Thymus (tissue), 11 donors: ENCODE measurements around the gene UTF1. TPM values are rescaled to one million over a fixed set of nuclear protein-coding genes. Genes with fewer than 3 reads are reported as not detected.

Source experiments
- DNase-seq, 9 donors: peaks; one replicate each; pipeline ENCODE4 v3.0.0-alpha.2; 2013; ENCODE audit warnings: low spot score in 9 of 9, low read depth in 6 of 9, missing footprints in 1 of 9
- H3K27ac ChIP-seq, 2 donors: one replicate each; pipeline ENCODE4 v1.5.1; 2013; ENCODE audit warnings: control low read depth in 1 of 2, low read depth in 1 of 2, low read length in 1 of 2, mild to moderate bottlenecking in 1 of 2, moderate library complexity in 1 of 2
- H3K27me3 ChIP-seq, 2 donors: one replicate each; pipeline ENCODE4 v1.5.1; 2013; ENCODE audit warnings: low read length in 1 of 2; ENCODE audit not compliant: control insufficient read depth in 2 of 2, insufficient read depth in 1 of 2
- H3K36me3 ChIP-seq, 2 donors: one replicate each; pipeline ENCODE4 v1.5.1; 2013; ENCODE audit warnings: low read length in 1 of 2, mild to moderate bottlenecking in 1 of 2, moderate library complexity in 1 of 2; ENCODE audit not compliant: control insufficient read depth in 2 of 2, insufficient read depth in 2 of 2
- H3K4me1 ChIP-seq, 2 donors: one replicate each; pipeline ENCODE4 v1.5.1; 2013; ENCODE audit warnings: low read length in 2 of 2; ENCODE audit not compliant: control insufficient read depth in 2 of 2, insufficient read depth in 2 of 2
- H3K4me3 ChIP-seq, 2 donors: one replicate each; pipeline ENCODE4 v1.5.1; 2013; ENCODE audit warnings: low read length in 2 of 2, control low read depth in 1 of 2, mild to moderate bottlenecking in 1 of 2
- H3K9me3 ChIP-seq, 2 donors: one replicate each; pipeline ENCODE4 v1.5.1; 2013; ENCODE audit warnings: low read length in 1 of 2, mild to moderate bottlenecking in 1 of 2; ENCODE audit not compliant: control insufficient read depth in 2 of 2, insufficient read depth in 1 of 2
- WGBS: extraction: QIAGEN DNeasy Blood & Tissue Kit; methylation state at CpG from one replicate; pipeline ENCODE4 v1.1.7; 2013; 5-methylcytosine and 5-hydroxymethylcytosine counted together
- polyA plus RNA-seq: library from polyadenylated mRNA; stranded (reverse); fragments of 200-250 nt; gene quantifications from one replicate; pipeline ENCODE4 v1.2.3, GENCODE V29; 2013
- total RNA-seq: library from RNA; stranded (reverse); fragments of 120-200 nt; gene quantifications from one replicate; pipeline ENCODE4 v1.2.4, GENCODE V29; 2013
- donor health status: healthy.

Gene UTF1
- total and polyA plus RNA-seq, 2 donors: 0.02 TPM; not detected in 1

DNA sequence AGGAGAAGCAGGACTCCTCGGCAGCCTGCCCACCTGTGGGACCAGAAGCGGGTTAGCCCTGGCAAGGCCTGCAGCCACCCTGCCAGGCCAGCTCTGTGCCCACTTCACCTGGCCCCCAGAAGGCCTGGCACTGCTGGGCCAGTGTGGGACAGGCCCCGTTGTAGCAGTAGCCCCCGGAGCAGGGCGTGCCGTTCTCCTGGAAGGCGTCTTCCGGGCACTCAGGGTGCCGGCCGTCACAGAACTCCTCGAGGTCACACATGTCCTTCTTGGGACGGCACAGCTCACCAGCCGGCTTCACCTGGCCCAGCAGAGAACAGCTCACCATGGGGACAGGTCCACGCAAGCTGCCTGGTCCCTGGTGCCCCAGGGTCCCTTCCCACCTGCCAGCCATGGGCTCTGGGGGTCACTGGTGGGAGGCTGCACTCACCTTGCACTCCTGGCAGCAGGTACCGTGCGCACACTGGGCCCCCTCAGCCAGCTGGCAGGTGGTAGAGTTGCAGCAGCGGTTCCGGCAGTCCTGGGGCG lies 40.8 kb downstream of the UTF1 start:
- no peak overlapping the region for H3K27ac ChIP-seq
- H3K27me3 ChIP-seq: peaks cover 6 to 16% of the 10 kb centered on the region in 2 donors
- H3K9me3 ChIP-seq: peaks cover 0 to 2% of the 10 kb centered on the region in 2 donors
- H3K36me3 ChIP-seq: no peaks in the 10 kb centered on the region
- H3K4me1 ChIP-seq: peaks cover 8 to 13% of the 10 kb centered on the region in 2 donors
- no peak overlapping the region for H3K4me3 ChIP-seq
- 98% methylated on average over 19 of the region's 19 CpGs for WGBS
- no peak for DNase-seq

GRCh38 chr10:133271521-133272300 lies 41.7 kb downstream of the UTF1 start:
- Histone ChIP-seq H3K9me3 (peaks cover 0 to 2% of the 10 kb centered on the region in 2 donors), H3K27me3 (peaks cover 15 to 25% of the 10 kb centered on the region in 2 donors), H3K27ac (no peak overlapping the region), H3K4me1 (peaks cover 16% of the 10 kb centered on the region in 2 donors), H3K4me3 (no peak overlapping the region), H3K36me3 (no peaks in the 10 kb centered on the region)
- 95% methylated on average over 35 of the region's 35 CpGs for WGBS
- no peak for DNase-seq

DNA sequence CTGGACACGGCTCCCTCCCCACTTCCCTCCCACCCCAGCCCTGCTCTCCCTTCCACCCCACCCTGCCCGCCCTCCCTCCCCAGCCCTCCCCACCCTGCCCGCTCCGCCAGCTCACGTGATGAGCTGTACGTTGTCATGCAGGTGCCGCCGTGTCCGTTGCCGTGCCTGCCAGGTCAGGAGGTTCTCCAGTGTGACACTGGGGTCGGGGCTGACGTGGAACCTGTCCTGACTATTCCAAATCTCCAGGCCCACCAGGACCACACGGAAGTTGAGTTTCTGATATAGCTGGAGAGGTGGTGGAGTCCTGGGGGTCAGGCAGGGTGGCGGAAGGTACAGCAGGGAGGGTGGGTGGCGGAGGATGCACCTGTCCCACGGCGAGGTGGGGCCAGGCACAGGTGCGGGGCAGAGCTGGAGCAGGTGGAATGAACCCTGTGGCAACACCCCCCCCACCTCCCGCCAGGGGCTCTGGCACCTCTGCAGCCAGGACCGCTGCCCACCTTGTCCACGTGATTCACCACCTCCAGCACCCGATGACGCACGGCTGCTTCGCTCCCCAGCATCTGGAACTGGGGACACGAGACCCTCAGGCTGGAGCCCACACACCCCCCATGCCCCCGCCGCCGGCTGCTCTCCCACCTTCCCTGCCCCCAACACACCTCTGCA lies 42.4 kb downstream of the UTF1 start:
- no peak for DNase-seq
- Histone ChIP-seq H3K27ac (no peak overlapping the region), H3K36me3 (no peaks in the 10 kb centered on the region), H3K9me3 (peaks cover 0 to 2% of the 10 kb centered on the region in 2 donors), H3K4me3 (no peak overlapping the region), H3K4me1 (peaks cover 16 to 22% of the 10 kb centered on the region in 2 donors), H3K27me3 (peaks cover 22 to 32% of the 10 kb centered on the region in 2 donors)
- WGBS: 93% methylated on average over 29 of the region's 29 CpGs

GRCh38 chr10:133272964-133273420 lies 43.0 kb downstream of the UTF1 start:
- no peaks in the 10 kb centered on the region for H3K36me3 ChIP-seq

DNA sequence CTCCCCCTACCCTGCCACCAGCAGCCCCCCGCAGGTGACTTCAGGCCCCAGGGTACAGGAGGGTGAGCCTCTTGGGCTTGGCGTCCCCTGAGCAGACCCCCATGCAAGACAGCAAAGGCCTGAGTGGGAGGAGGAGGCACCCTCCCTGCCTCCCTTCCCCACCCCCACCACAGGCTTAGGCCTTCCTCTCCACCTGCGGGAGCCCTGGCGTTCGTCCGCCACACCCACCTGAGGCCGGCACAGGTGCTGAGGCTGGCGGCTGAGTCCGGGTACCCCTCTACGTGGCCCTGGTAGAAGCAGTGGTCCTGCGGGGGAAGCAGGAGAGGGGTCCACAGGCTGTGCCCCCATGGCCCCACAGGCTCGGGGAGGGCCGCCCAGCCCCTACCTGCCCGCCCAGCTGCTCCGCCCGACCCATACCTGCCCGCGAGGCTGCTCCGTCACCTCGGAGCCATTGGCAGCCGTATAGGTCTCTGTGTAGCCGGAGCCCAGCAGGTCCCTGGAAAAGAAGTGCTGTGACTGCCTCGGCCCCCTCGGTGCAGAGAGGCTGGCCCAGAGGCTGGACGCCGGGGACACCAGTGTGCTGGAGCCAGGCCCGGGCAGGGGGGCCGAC lies 43.6 kb downstream of the UTF1 start:
- no peak overlapping the region for H3K27ac ChIP-seq
- WGBS: 96% methylated on average over 28 of the region's 28 CpGs
- no peaks in the 10 kb centered on the region for H3K36me3 ChIP-seq
- H3K9me3 ChIP-seq: peaks cover 0 to 2% of the 10 kb centered on the region in 2 donors
- H3K4me3 ChIP-seq: no peak overlapping the region
- no peak for DNase-seq
- peaks cover 16 to 32% of the 10 kb centered on the region in 2 donors for H3K4me1 ChIP-seq
- peaks cover 24 to 37% of the 10 kb centered on the region in 2 donors for H3K27me3 ChIP-seq

More at GRCh38 chr10:133272964-133273420, 43.0 kb downstream of the UTF1 start:
- Histone ChIP-seq H3K27ac (no peak overlapping the region), H3K27me3 (peaks cover 24 to 37% of the 10 kb centered on the region in 2 donors), H3K9me3 (peaks cover 0 to 2% of the 10 kb centered on the region in 2 donors), H3K4me3 (no peak overlapping the region), H3K4me1 (peaks cover 16 to 26% of the 10 kb centered on the region in 2 donors)
- WGBS: 98% methylated on average over 25 of the region's 25 CpGs
- DNase-seq: no peak

GRCh38 chr10:133274751-133275683 lies 45.0 kb downstream of the UTF1 start:
- peaks cover 0 to 2% of the 10 kb centered on the region in 2 donors for H3K9me3 ChIP-seq
- 5% methylated on average over 26 of the region's 26 CpGs for WGBS
- peak in 2 of 9 donors; percentile 31 to 72 for DNase-seq
- peaks cover 7 to 10% of the 10 kb centered on the region in 2 donors for H3K36me3 ChIP-seq
- H3K4me3 ChIP-seq: peak overlapping the region; percentile 35 to 42
- H3K4me1 ChIP-seq: peaks cover 16 to 38% of the 10 kb centered on the region in 2 donors
- H3K27ac ChIP-seq: peak overlapping the region; percentile 11 to 38
- peaks cover 24 to 37% of the 10 kb centered on the region in 2 donors for H3K27me3 ChIP-seq

GRCh38 chr10:133275684-133276092 lies 45.7 kb downstream of the UTF1 start:
- Histone ChIP-seq H3K9me3 (peaks cover 0 to 2% of the 10 kb centered on the region in 2 donors), H3K4me1 (peaks cover 16 to 41% of the 10 kb centered on the region in 2 donors), H3K36me3 (peaks cover 9 to 17% of the 10 kb centered on the region in 2 donors), H3K27ac (peak overlapping the region in 1 of 2 donors; percentile 11), H3K27me3 (peaks cover 24 to 37% of the 10 kb centered on the region in 2 donors), H3K4me3 (peak overlapping the region; percentile 35 to 42)
- WGBS: 9% methylated on average over 12 of the region's 12 CpGs
- DNase-seq: peak in 1 of 9 donors; percentile 30

- 10% methylated on average over 6 of the region's 6 CpGs for WGBS
- Histone ChIP-seq H3K4me3 (peak overlapping the region; percentile 35 to 42), H3K9me3 (peaks cover 0 to 2% of the 10 kb centered on the region in 2 donors), H3K4me1 (peaks cover 16 to 41% of the 10 kb centered on the region in 2 donors), H3K27ac (no peak overlapping the region), H3K27me3 (peaks cover 24 to 37% of the 10 kb centered on the region in 2 donors), H3K36me3 (peaks cover 9 to 21% of the 10 kb centered on the region in 2 donors)
- no peak for DNase-seq
Observed at GRCh38 chr10:133276100-133276434, 46.0 kb downstream of the UTF1 start.
